Caco-2 (cell line): Measurements from ENCODE around the gene ROBO4. TPM values are rescaled to one million over a fixed set of nuclear protein-coding genes. Genes with fewer than 3 reads are reported as not detected.

Experiments
- BruUV-seq: library from RNA; stranded (reverse); fragments of 400-500 nt; replicated peaks from 2 replicates; lab custom pipeline; 2021; lab: Mats Ljungman, UMichigan
- CTCF ChIA-PET: fragments of 300-600 bp; sonication (Branson Sonifier 250); formaldehyde crosslinking; loops from one replicate; lab custom pipeline; 2022; ENCODE audit warnings: antibody characterized with exemption; lab: Charles Lee
- POLR2A ChIA-PET: fragments of 300-600 bp; sonication (Branson Sonifier 250); formaldehyde crosslinking; loops from one replicate; lab custom pipeline; 2022; ENCODE audit warnings: antibody characterized with exemption; lab: Charles Lee
- DNase-seq, 2 experiments: peaks; one replicate each; pipeline versions ENCODE4 v3.0.0 to v3.0.0-alpha.2; 2020 to 2022
- H3K27me3 ChIP-seq: replicated peaks from 2 replicates; pipeline ENCODE4 v1.6.0; 2011; ENCODE audit warnings: low read length; ENCODE audit not compliant: control insufficient read depth, insufficient read depth
- H3K36me3 ChIP-seq: 2 replicates; pipeline ENCODE4 v1.5.1; 2011; ENCODE audit warnings: low read length; ENCODE audit not compliant: control insufficient read depth, insufficient read depth
- H3K4me1 ChIP-seq: fragments of 250-450 bp; sonication (Bioruptor Pico); 2 replicates; pipeline ENCODE4 v1.5.1; 2020; ENCODE audit warnings: mild to moderate bottlenecking
- H3K4me3 ChIP-seq: 2 replicates; pipeline ENCODE4 v1.5.1; 2011; ENCODE audit warnings: low read depth, mild to moderate bottlenecking, control low read depth, low read length
- H3K9me3 ChIP-seq: fragments of 250-450 bp; sonication (Bioruptor Pico); 2 replicates; pipeline ENCODE4 v1.5.1; 2020; ENCODE audit warnings: mild to moderate bottlenecking, moderate library complexity
- H3K27ac Mint-ChIP-seq: one replicate; pipeline ENCODE4 v1.8.0; 2022; ENCODE audit warnings: mixed read lengths; ENCODE audit not compliant: unreplicated experiment
- H3K27me3 Mint-ChIP-seq: one replicate; pipeline ENCODE4 v1.8.0; 2022; ENCODE audit warnings: mixed read lengths; ENCODE audit not compliant: insufficient read depth, unreplicated experiment
- H3K36me3 Mint-ChIP-seq: one replicate; pipeline ENCODE4 v1.8.0; 2022; ENCODE audit warnings: mild to moderate bottlenecking, mixed read lengths; ENCODE audit not compliant: insufficient read depth, unreplicated experiment
- H3K4me1 Mint-ChIP-seq: one replicate; pipeline ENCODE4 v1.8.0; 2022; ENCODE audit warnings: low read depth, mixed read lengths; ENCODE audit not compliant: unreplicated experiment
- H3K4me3 Mint-ChIP-seq: one replicate; pipeline ENCODE4 v1.8.0; 2022; ENCODE audit warnings: mild to moderate bottlenecking, moderate library complexity, mixed read lengths; ENCODE audit not compliant: unreplicated experiment
- H3K9me3 Mint-ChIP-seq: one replicate; pipeline ENCODE4 v1.8.0; 2022; ENCODE audit warnings: mixed read lengths; ENCODE audit not compliant: unreplicated experiment
- intact Hi-C: fragments of 100-400 bp; cut with micrococcal nuclease; formaldehyde crosslinking; loops from one replicate; pipeline ENCODE4 v1.10.0; 2022; ENCODE audit not compliant: unreplicated experiment
- total RNA-seq: library from RNA; stranded (reverse); gene quantifications from 2 replicates; pipeline ENCODE4 v1.2.3, GENCODE V29; 2022
- TF ChIP-seq, protein P1 (sequence below), 2 experiments: fragments of 200-600 bp in 1 of 2; IDR thresholded peaks; 1 replicate in 1 of 2; 2 replicates in 1 of 2; pipeline versions ENCODE4 v1.5.1 to v1.8.0; 2011 to 2022; ENCODE audit warnings: antibody characterized with exemption in 1 of 2, control low read depth in 1 of 2, inconsistent platforms in 1 of 2, low read depth in 1 of 2, low read length in 1 of 2, mild to moderate bottlenecking in 1 of 2, moderate library complexity in 1 of 2; ENCODE audit not compliant: insufficient read depth in 1 of 2, severe bottlenecking in 1 of 2, unreplicated experiment in 1 of 2

The ROBO4 gene
- total RNA-seq, 1 experiment from 2014 or later, result not detected

DNA sequence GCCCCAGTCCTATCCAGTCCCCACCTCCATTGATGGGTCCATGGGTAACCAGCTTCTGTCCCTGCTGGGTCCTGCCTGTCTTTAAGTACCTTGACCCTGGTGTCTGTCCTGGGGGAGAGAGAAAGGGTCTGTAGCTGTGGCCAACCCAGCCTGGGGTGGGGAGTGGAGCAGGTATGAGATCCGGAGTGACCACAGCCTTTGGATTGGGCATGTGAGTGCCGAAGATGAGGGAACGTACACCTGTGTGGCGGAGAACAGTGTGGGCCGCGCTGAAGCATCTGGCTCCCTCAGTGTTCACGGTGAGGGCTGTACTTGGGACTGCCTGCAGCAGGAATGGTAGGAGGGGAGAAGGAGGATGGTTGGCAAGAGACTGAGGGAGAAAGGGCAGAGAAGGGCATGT, 27.2 kb downstream of the ROBO4 start:
- peaks cover 15% of the 10 kb centered on the region for H3K27me3 ChIP-seq
- intact Hi-C loops, result no loop called here
- H3K4me3 ChIP-seq, result no peak overlapping the region
- peaks cover 44% of the 10 kb centered on the region for H3K27me3 Mint-ChIP-seq
- no peaks in the 10 kb centered on the region for H3K36me3 Mint-ChIP-seq
- peak in 1 of 2 experiments; percentile 26 for DNase-seq
- H3K9me3 ChIP-seq, result no peaks in the 10 kb centered on the region
- no peaks in the 10 kb centered on the region for H3K36me3 ChIP-seq
- CTCF ChIA-PET, result no interaction called here
- no peaks in the 10 kb centered on the region for H3K4me1 Mint-ChIP-seq
- H3K4me1 ChIP-seq, result peaks cover 11% of the 10 kb centered on the region
- H3K27ac Mint-ChIP-seq, result no peak overlapping the region
- TF ChIP-seq, protein P1, sequence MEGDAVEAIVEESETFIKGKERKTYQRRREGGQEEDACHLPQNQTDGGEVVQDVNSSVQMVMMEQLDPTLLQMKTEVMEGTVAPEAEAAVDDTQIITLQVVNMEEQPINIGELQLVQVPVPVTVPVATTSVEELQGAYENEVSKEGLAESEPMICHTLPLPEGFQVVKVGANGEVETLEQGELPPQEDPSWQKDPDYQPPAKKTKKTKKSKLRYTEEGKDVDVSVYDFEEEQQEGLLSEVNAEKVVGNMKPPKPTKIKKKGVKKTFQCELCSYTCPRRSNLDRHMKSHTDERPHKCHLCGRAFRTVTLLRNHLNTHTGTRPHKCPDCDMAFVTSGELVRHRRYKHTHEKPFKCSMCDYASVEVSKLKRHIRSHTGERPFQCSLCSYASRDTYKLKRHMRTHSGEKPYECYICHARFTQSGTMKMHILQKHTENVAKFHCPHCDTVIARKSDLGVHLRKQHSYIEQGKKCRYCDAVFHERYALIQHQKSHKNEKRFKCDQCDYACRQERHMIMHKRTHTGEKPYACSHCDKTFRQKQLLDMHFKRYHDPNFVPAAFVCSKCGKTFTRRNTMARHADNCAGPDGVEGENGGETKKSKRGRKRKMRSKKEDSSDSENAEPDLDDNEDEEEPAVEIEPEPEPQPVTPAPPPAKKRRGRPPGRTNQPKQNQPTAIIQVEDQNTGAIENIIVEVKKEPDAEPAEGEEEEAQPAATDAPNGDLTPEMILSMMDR (IDR thresholded peaks at IDR 0.05; ENCODE audit: insufficient read depth in 1 of 2, low read depth in 1 of 2, low read length in 1 of 2, severe bottlenecking in 1 of 2, unreplicated experiment in 1 of 2), result no peak
- BruUV-seq, result no TSS peak
- no peak overlapping the region for H3K4me3 Mint-ChIP-seq
- H3K9me3 Mint-ChIP-seq, result no peaks in the 10 kb centered on the region
- POLR2A ChIA-PET, result no interaction called here

DNA sequence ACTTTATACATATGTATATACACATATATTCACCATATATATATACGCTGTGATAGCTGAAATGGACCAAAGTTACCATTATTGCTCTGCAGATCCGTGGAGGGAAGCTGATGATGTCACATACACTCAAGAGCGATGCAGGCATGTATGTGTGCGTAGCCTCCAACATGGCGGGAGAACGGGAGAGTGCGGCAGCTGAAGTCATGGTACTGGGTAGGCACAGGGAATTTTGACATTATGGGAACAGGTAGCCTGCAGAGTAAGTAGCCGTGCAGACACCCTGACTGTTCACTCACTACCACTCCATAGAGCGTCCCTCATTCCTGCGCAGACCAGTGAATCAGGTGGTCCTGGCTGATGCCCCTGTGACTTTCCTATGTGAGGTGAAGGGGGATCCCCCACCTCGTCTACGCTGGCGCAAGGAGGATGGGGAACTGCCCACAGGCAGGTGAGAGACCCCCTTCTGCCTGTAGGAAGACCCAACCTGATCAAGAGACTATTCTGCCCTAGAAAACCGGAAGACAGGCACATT, 27.7 kb downstream of the ROBO4 start:
- Histone ChIP-seq H3K36me3 (no peaks in the 10 kb centered on the region), H3K27me3 (peaks cover 17% of the 10 kb centered on the region), H3K4me1 (peaks cover 11% of the 10 kb centered on the region), H3K9me3 (no peaks in the 10 kb centered on the region), H3K4me3 (no peak overlapping the region)
- POLR2A ChIA-PET, result no interaction called here
- Mint-ChIP-seq H3K9me3 (no peaks in the 10 kb centered on the region), H3K27ac (no peak overlapping the region), H3K36me3 (no peaks in the 10 kb centered on the region), H3K4me3 (no peak overlapping the region), H3K4me1 (no peaks in the 10 kb centered on the region), H3K27me3 (peaks cover 40% of the 10 kb centered on the region)
- intact Hi-C loops, result no loop called here
- CTCF ChIA-PET, result no interaction called here
- TF ChIP-seq, protein P1 (IDR thresholded peaks at IDR 0.05; ENCODE audit: insufficient read depth in 1 of 2, low read depth in 1 of 2, low read length in 1 of 2, severe bottlenecking in 1 of 2, unreplicated experiment in 1 of 2), result no peak
- DNase-seq, result peak in 1 of 2 experiments; percentile 25
- BruUV-seq, result no TSS peak

DNA sequence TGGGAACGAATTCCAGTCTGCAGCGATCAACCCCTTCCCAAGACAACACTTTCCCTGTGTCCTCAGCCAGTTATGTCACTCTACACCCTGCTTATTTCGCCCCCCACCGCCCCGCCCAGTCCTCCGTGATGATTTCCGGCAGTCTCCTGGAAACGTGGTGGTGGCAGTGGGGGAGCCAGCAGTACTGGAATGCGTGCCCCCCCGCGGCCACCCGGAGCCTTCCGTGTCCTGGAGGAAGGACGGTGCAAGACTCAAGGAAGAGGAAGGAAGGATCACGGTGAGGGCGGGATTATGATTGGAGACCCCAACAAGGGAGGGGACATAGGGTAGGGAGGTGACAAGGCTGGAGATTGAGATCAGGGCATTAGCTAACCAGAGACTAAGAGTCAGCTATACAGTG, 28.3 kb downstream of the ROBO4 start:
- TF ChIP-seq, protein P1 (IDR thresholded peaks at IDR 0.05; ENCODE audit: insufficient read depth in 1 of 2, low read depth in 1 of 2, low read length in 1 of 2, severe bottlenecking in 1 of 2, unreplicated experiment in 1 of 2), result no peak
- no peaks in the 10 kb centered on the region for H3K36me3 Mint-ChIP-seq
- no peaks in the 10 kb centered on the region for H3K9me3 Mint-ChIP-seq
- H3K4me1 ChIP-seq, result peaks cover 11% of the 10 kb centered on the region
- intact Hi-C loops, result no loop called here
- no peaks in the 10 kb centered on the region for H3K4me1 Mint-ChIP-seq
- no peaks in the 10 kb centered on the region for H3K9me3 ChIP-seq
- no peaks in the 10 kb centered on the region for H3K36me3 ChIP-seq
- no TSS peak for BruUV-seq
- peak in 1 of 2 experiments; percentile 21 for DNase-seq
- ChIA-PET CTCF (no interaction called here), POLR2A (no interaction called here)
- no peak overlapping the region for H3K27ac Mint-ChIP-seq
- no peak overlapping the region for H3K4me3 Mint-ChIP-seq
- H3K27me3 Mint-ChIP-seq, result peaks cover 38% of the 10 kb centered on the region
- peaks cover 19% of the 10 kb centered on the region for H3K27me3 ChIP-seq
- no peak overlapping the region for H3K4me3 ChIP-seq
